RCC 7860 (cell line): Measurements from ENCODE around the gene ST3GAL2.

Experiments
- DNase-seq: peaks from one replicate; pipeline ENCODE4 v3.0.0-alpha.2; 2015; ENCODE audit warnings: low spot score
- FAIRE-seq: peaks from 2 replicates; lab custom pipeline; 2012; peaks lifted over from hg19 to GRCh38; lab: Jason Lieb, UNC

Gene ST3GAL2

DNA sequence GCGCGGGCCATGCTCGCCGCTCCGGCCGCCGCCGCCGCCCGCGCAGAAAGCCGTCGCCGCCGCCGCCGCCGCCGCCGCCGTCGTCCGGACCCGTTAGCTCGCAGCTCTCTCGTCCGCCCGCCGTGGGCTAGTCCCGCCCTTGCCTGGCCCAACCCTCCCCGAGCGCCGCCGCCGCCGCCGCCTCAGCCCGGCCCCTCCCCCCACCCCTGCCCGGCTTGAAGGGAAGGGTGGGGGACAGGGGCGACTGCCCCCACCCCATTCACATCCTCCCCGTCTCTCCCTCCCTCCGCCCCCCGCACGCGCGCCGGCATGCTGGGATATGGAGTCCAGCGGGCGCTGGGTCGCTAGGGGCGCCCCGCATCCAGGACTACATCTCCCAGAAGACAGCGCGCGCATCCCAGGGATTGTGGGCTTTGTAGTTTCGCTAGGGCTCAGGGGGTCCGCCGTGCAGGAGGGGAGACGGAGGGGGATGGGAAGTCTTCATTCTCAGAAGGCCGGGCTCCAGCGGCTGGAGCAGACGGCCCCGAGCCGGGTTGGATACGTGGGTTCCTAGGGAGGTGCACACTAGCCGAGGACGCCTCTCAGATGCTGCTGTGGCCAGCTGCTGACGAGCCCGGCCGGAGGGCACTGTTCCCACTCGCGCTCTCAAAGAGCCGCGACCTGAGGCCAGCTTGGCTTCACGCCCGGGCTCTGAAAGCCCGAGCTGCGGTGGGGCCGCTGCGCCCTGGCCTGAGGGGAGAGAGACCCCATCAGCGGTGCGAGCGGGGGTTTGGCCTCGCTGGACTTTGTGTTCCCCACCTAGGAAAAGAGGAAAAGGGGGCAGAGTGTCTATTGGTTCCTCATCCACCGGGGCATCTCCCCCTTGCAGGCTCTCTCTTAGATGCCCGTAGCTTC is at the start of gene ST3GAL2:
Gene ST3GAL2, minus strand, starts transcription at position 132 of the 894 bp plus-strand sequence. CDS start 40,570 bp downstream, outside the sequence.
- no peak for FAIRE-seq

GRCh38 chr16:70484867-70485266 is 46.0 kb upstream of the ST3GAL2 start:
- FAIRE-seq (no peak), DNase-seq (no peak)

More for the DNA sequence above, at the start of gene ST3GAL2:
- DNase-seq, result peak; percentile 82

DNA sequence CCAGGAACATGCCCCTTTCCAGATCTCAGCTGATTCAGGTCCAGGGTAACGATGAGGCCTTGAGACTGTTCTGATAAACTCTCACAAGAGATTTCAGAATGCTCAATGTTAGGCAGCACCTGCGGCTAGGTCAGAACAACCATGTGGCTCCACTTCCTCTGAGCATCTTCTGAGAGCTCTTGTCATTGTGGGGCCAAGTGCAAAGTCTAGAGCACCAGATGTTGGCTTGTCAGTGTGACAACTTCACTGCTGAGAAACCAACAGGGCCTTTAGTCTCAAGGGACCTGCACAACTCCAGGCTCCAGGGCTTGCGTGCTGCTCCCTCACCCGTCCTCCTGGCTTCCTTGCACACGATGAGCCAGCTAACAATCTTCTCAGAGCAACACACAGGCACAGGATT is 44.5 kb upstream of the ST3GAL2 start:
- DNase-seq, result no peak

GRCh38 chr16:70482624-70483023 is 43.7 kb upstream of the ST3GAL2 start:
- FAIRE-seq, result no peak

More for the DNA sequence above, 44.5 kb upstream of the ST3GAL2 start:
- FAIRE-seq, result no peak

GRCh38 chr16:70481929-70482536 is 43.1 kb upstream of the ST3GAL2 start:
- no peak for FAIRE-seq
- peak; percentile 38 for DNase-seq

More at GRCh38 chr16:70482624-70483023, 43.7 kb upstream of the ST3GAL2 start:
- DNase-seq, result peak; percentile 18

DNA sequence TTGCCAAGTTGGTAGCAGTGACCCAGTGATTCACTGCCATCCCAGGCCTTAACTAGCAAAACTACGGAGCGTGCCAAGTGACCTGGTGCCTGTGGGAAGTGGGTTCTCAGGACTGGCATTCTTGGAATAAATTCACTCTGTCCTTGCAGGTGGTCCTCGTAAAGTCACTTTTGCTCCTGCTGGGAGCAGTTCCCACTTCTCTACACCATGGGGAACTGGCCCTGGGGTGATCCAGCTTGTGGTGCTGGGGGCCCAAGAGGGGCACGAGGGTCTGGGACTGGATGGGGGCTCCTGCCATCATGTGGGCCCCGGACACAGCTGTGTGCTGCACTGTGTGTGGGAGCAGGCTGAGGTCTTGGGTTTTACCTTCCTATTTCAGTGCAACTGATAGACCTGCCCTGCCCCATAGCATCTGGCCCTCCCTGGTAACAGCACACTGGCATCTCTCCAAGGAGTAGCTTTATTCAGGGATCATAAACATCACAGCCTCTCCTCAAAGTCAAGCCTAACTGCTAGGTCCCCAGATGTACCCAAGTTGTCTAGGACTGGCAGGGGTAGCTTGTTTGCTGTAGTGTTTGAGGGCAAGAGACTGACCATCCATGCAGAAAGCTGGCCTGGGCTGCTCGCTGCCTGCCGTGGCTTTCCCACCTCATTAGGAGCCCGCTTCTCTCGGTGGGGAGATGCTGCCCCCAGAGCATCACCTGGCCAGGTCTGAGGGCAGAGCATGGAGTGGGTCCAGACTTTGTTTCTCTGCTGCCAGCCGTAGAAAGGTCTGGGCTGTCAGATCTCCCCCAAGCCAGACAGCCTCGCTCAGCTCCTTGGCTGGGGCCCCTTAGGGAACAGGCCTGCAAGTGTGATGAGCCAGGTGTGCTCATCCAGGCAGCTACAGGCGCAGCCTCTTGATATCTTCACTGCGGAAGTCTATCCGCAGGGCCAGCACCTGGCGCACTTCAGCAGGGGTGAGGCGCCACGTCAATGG is 41.5 kb upstream of the ST3GAL2 start:
- no peak for DNase-seq
- FAIRE-seq, result no peak

GRCh38 chr16:70478912-70479341 is 40.0 kb upstream of the ST3GAL2 start:
- no peak for FAIRE-seq

GRCh38 chr16:70478169-70478568 is 39.3 kb upstream of the ST3GAL2 start:
- DNase-seq (no peak), FAIRE-seq (no peak)

More at GRCh38 chr16:70478912-70479341, 40.0 kb upstream of the ST3GAL2 start:
- no peak for DNase-seq

GRCh38 chr16:70476272-70477020 is 37.5 kb upstream of the ST3GAL2 start:
- peak; percentile 85 for DNase-seq
- peak; percentile 93 for FAIRE-seq

- FAIRE-seq, result no peak
Measured at GRCh38 chr16:70475054-70475871, 36.4 kb upstream of the ST3GAL2 start.

DNA sequence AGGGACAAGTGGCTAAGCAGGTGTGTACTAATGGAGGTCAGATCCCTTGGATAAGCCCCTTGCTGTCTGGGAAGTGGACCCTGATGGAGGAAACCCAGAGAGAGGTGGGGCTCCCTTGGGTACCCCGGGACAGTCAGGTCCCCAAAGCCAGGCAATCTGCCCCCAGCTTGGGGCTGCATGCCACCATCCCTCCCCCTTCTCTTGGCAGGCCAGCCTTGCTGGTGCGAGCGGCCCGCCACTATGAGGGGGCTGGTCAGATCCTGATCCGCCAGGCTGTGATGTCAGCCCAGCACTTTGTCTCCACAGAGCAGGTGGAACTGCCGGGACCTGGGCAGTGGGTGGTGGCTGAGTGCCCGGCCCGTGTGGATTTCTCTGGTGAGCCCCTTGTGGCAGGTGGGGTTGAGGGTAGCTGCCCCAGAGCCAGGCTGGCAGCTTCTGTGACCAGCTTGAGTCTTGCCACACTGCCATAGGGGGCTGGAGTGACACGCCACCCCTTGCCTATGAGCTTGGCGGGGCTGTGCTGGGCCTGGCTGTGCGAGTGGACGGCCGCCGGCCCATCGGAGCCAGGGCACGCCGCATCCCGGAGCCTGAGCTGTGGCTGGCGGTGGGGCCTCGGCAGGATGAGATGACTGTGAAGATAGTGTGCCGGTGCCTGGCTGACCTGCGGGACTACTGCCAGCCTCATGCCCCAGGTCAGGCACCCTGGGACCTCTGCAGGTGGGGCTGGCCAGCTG is 35.6 kb upstream of the ST3GAL2 start:
- FAIRE-seq, result no peak
- no peak for DNase-seq

More at GRCh38 chr16:70475054-70475871, 36.4 kb upstream of the ST3GAL2 start:
- DNase-seq, result no peak

- FAIRE-seq (no peak), DNase-seq (no peak)
Measured at GRCh38 chr16:70473446-70474319, 34.8 kb upstream of the ST3GAL2 start.

DNA sequence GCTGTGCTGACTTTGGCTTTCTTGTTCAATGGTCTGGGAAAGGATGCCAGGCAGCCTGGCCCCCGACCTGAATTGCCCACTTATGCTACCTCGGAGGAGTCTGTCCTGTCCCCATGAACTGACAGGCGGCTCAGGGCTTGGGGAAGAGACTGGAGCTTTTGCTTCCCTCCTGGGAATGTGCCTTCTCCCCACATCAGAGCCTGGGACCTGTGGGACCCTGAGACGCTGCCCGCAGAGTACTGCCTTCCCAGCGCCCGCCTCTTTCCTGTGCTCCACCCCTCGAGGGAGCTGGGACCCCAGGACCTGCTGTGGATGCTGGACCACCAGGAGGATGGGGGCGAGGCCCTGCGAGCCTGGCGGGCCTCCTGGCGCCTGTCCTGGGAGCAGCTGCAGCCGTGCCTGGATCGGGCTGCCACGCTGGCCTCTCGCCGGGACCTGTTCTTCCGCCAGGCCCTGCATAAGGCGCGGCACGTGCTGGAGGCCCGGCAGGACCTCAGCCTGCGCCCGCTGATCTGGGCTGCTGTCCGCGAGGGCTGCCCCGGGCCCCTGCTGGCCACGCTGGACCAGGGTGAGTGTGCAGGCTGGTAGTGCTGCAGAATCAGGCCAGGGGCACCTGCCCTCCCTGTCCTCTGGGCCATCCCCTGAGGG is 34.0 kb upstream of the ST3GAL2 start:
- DNase-seq (no peak), FAIRE-seq (no peak)

DNA sequence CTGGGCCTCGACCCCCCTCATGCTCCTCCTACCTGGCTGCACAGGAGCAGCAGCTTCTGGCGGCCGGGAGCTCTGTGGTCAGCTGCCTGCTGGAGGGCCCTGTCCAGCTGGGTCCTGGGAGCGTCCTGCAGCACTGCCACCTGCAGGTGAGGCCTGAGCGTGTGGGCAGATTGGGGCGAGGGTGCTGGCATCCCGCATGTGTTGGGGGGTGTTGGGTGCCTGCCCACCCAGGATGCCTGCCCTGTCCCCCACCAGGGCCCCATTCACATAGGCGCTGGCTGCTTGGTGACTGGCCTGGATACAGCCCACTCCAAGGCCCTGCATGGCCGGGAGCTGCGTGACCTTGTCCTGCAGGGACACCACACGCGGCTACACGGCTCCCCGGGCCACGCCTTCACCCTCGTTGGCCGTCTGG is 32.0 kb upstream of the ST3GAL2 start:
- FAIRE-seq (no peak), DNase-seq (no peak)

DNA sequence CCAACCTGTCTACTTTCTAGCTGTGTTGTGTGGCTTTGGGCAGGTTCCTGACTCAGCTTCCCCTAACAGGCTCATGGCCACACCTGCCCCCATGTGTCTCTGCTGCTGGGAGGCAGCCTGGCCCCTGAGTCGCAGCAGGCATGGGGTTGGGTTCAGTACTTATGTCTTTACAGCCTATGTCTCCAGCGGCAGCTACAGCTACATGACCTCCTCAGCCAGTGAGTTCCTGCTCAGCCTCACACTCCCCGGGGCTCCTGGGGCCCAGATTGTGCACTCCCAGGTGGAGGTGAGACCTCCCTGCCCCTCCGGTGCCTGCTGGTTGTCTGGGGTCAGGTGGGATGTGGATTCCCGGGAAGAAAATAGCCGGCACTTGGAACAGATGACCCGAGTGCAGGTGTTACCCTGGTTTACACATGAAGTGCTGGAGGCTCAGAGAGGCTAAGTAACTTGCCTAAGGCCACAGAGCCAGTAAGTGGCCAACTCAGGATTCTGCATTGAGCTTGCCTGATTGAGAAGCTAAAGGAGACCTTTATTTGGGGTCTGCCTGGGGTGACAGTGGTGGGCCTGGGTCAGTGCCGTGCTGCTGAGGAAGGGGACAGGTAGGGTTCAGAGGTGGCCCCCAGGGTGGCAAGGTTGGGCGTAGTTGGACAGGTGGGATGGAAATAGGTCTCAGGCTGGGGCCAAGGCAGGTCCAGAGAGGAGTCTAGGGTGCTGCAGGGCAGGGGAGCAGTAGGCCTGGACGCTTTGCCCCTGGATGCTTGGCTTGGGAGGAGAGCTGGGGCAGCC is 31.4 kb upstream of the ST3GAL2 start:
- no peak for DNase-seq
- FAIRE-seq, result no peak
